GM19023 (cell line): Measurements from ENCODE around the gene COG5.
"Not testable (repeated sequence)": the region's sequence is repeated elsewhere in the genome, so short reads cannot be mapped to it uniquely, and the experiment has no call there.

ENCODE experiments used
- ATAC-seq: cut with Tn5 transposase; IDR thresholded peaks from one replicate; pipeline ENCODE4 v1.9.1; 2021; ENCODE audit warnings: mild to moderate bottlenecking, moderate library complexity; ENCODE audit not compliant: unreplicated experiment

Gene COG5

GRCh38 chr7:107167483-107168232, 396.1 kb downstream of the COG5 start:
- ATAC-seq: no peak

- ATAC-seq: no peak
Observed at GRCh38 chr7:107166736-107167426, 396.8 kb downstream of the COG5 start.

- ATAC-seq: no peak
Observed at GRCh38 chr7:107165341-107165740, 398.4 kb downstream of the COG5 start.

- no peak for ATAC-seq
Observed at GRCh38 chr7:107164092-107164491, 399.6 kb downstream of the COG5 start.

- no peak for ATAC-seq
Observed at GRCh38 chr7:107162475-107162874, 401.2 kb downstream of the COG5 start.

- ATAC-seq: no peak
Observed at GRCh38 chr7:107161415-107161814, 402.3 kb downstream of the COG5 start.

- ATAC-seq: no peak
Observed at GRCh38 chr7:107160389-107160788, 403.3 kb downstream of the COG5 start.

- no peak for ATAC-seq
Observed at GRCh38 chr7:107158028-107158427, 405.7 kb downstream of the COG5 start.

- no peak for ATAC-seq
Observed at GRCh38 chr7:107157091-107157490, 406.6 kb downstream of the COG5 start.

GRCh38 chr7:107155726-107156125, 408.0 kb downstream of the COG5 start:
- ATAC-seq: not testable (repeated sequence)

GRCh38 chr7:107154826-107155225, 408.9 kb downstream of the COG5 start:
- ATAC-seq: no peak

- no peak for ATAC-seq
Observed at GRCh38 chr7:107152011-107152410, 411.7 kb downstream of the COG5 start.
